ENCODE data around the gene LRRC43. TPM values are rescaled to one million over a fixed set of nuclear protein-coding genes. Genes with fewer than 3 reads are reported as not detected.

Gene LRRC43
- total RNA-seq = under 1 TPM in 1 of 2 experiments, not detected in 1; 0.23 TPM

- no peaks in the 10 kb centered on the region for H3K36me3 Mint-ChIP-seq
- H3K9me3 Mint-ChIP-seq = no peaks in the 10 kb centered on the region
- H3K27me3 Mint-ChIP-seq = peaks cover 27% of the 10 kb centered on the region
- H3K4me1 Mint-ChIP-seq = peaks cover 7% of the 10 kb centered on the region
- H3K4me3 Mint-ChIP-seq = peak within 1 kb of the TSS; percentile 75
- peak; percentile 46 for DNase-seq
- H3K27ac Mint-ChIP-seq = no peak within 1 kb of the TSS
These were observed at the start of gene LRRC43 for GRCh38 chr12:122182887-122183587. Gene LRRC43, plus strand, starts transcription at chr12:122183123. Its CDS starts 22 bp downstream, at chr12:122183145.

GRCh38 chr12:122133192-122133950 is 49.6 kb upstream of the LRRC43 start:
- Mint-ChIP-seq H3K4me3 (no peak overlapping the region), H3K27ac (no peak overlapping the region), H3K4me1 (no peaks in the 10 kb centered on the region), H3K36me3 (peaks cover 12% of the 10 kb centered on the region), H3K27me3 (no peaks in the 10 kb centered on the region), H3K9me3 (no peaks in the 10 kb centered on the region)
- no peak for DNase-seq

GRCh38 chr12:122135437-122136031 is 47.4 kb upstream of the LRRC43 start:
- Mint-ChIP-seq H3K9me3 (no peaks in the 10 kb centered on the region), H3K27me3 (no peaks in the 10 kb centered on the region), H3K4me1 (no peaks in the 10 kb centered on the region), H3K36me3 (peaks cover 12% of the 10 kb centered on the region), H3K4me3 (no peak overlapping the region), H3K27ac (no peak overlapping the region)
- DNase-seq = no peak

- H3K36me3 Mint-ChIP-seq = peaks cover 12% of the 10 kb centered on the region
- no peak overlapping the region for H3K27ac Mint-ChIP-seq
- no peaks in the 10 kb centered on the region for H3K9me3 Mint-ChIP-seq
- DNase-seq = no peak
- no peak overlapping the region for H3K4me3 Mint-ChIP-seq
- H3K27me3 Mint-ChIP-seq = no peaks in the 10 kb centered on the region
- no peaks in the 10 kb centered on the region for H3K4me1 Mint-ChIP-seq
These were observed 45.7 kb upstream of the LRRC43 start for GRCh38 chr12:122137229-122137628.

GRCh38 chr12:122137681-122138080 is 45.2 kb upstream of the LRRC43 start:
- no peaks in the 10 kb centered on the region for H3K4me1 Mint-ChIP-seq
- H3K27me3 Mint-ChIP-seq = no peaks in the 10 kb centered on the region
- H3K36me3 Mint-ChIP-seq = peaks cover 12% of the 10 kb centered on the region
- H3K9me3 Mint-ChIP-seq = no peaks in the 10 kb centered on the region
- no peak for DNase-seq
- H3K4me3 Mint-ChIP-seq = no peak overlapping the region
- H3K27ac Mint-ChIP-seq = no peak overlapping the region

- Mint-ChIP-seq H3K4me3 (no peak overlapping the region), H3K27me3 (no peaks in the 10 kb centered on the region), H3K36me3 (peaks cover 10% of the 10 kb centered on the region), H3K4me1 (no peaks in the 10 kb centered on the region), H3K9me3 (no peaks in the 10 kb centered on the region), H3K27ac (no peak overlapping the region)
- no peak for DNase-seq
These were observed 44.7 kb upstream of the LRRC43 start for GRCh38 chr12:122138181-122138580.

- Mint-ChIP-seq H3K27me3 (no peaks in the 10 kb centered on the region), H3K4me3 (no peak overlapping the region), H3K4me1 (no peaks in the 10 kb centered on the region), H3K36me3 (peaks cover 6% of the 10 kb centered on the region), H3K27ac (no peak overlapping the region), H3K9me3 (no peaks in the 10 kb centered on the region)
- DNase-seq = no peak
These were observed 44.3 kb upstream of the LRRC43 start for GRCh38 chr12:122138616-122139015.

- H3K27me3 Mint-ChIP-seq = no peaks in the 10 kb centered on the region
- DNase-seq = no peak
- peaks cover 3% of the 10 kb centered on the region for H3K36me3 Mint-ChIP-seq
- no peaks in the 10 kb centered on the region for H3K9me3 Mint-ChIP-seq
- no peak overlapping the region for H3K4me3 Mint-ChIP-seq
- H3K27ac Mint-ChIP-seq = no peak overlapping the region
- no peaks in the 10 kb centered on the region for H3K4me1 Mint-ChIP-seq
These were observed 43.7 kb upstream of the LRRC43 start for GRCh38 chr12:122139266-122139665.

GRCh38 chr12:122139941-122140340 is 43.0 kb upstream of the LRRC43 start:
- Mint-ChIP-seq H3K4me1 (no peaks in the 10 kb centered on the region), H3K36me3 (peaks cover 3% of the 10 kb centered on the region), H3K27ac (no peak overlapping the region)

GRCh38 chr12:122140467-122141257 is 42.3 kb upstream of the LRRC43 start:
- H3K9me3 Mint-ChIP-seq = no peaks in the 10 kb centered on the region
- no peak overlapping the region for H3K27ac Mint-ChIP-seq
- peaks cover under 1% of the 10 kb centered on the region for H3K36me3 Mint-ChIP-seq
- no peak for DNase-seq
- H3K4me1 Mint-ChIP-seq = no peaks in the 10 kb centered on the region
- H3K4me3 Mint-ChIP-seq = no peak overlapping the region
- no peaks in the 10 kb centered on the region for H3K27me3 Mint-ChIP-seq

More at GRCh38 chr12:122139941-122140340, 43.0 kb upstream of the LRRC43 start:
- Mint-ChIP-seq H3K27me3 (no peaks in the 10 kb centered on the region), H3K4me3 (no peak overlapping the region), H3K9me3 (no peaks in the 10 kb centered on the region)
- DNase-seq = no peak

- no peak overlapping the region for H3K4me3 Mint-ChIP-seq
- no peaks in the 10 kb centered on the region for H3K4me1 Mint-ChIP-seq
- H3K9me3 Mint-ChIP-seq = no peaks in the 10 kb centered on the region
- no peak for DNase-seq
- no peaks in the 10 kb centered on the region for H3K27me3 Mint-ChIP-seq
- no peak overlapping the region for H3K27ac Mint-ChIP-seq
- no peaks in the 10 kb centered on the region for H3K36me3 Mint-ChIP-seq
These were observed 40.8 kb upstream of the LRRC43 start for GRCh38 chr12:122141911-122142725.

- no peak overlapping the region for H3K4me3 Mint-ChIP-seq
- H3K4me1 Mint-ChIP-seq = no peaks in the 10 kb centered on the region
- H3K27me3 Mint-ChIP-seq = no peaks in the 10 kb centered on the region
- H3K9me3 Mint-ChIP-seq = no peaks in the 10 kb centered on the region
- DNase-seq = no peak
- H3K36me3 Mint-ChIP-seq = no peaks in the 10 kb centered on the region
- H3K27ac Mint-ChIP-seq = no peak overlapping the region
These were observed 40.1 kb upstream of the LRRC43 start for GRCh38 chr12:122142857-122143256.

GRCh38 chr12:122144885-122145284 is 38.0 kb upstream of the LRRC43 start:
- no peak overlapping the region for H3K4me3 Mint-ChIP-seq
- no peaks in the 10 kb centered on the region for H3K9me3 Mint-ChIP-seq
- no peaks in the 10 kb centered on the region for H3K4me1 Mint-ChIP-seq
- no peak overlapping the region for H3K27ac Mint-ChIP-seq
- no peaks in the 10 kb centered on the region for H3K36me3 Mint-ChIP-seq
- DNase-seq = no peak
- no peaks in the 10 kb centered on the region for H3K27me3 Mint-ChIP-seq

All from activated naive CD8-positive, alpha-beta T cell treated with anti-CD3 and anti-CD28 coated beads for 36 hours (primary cell).